HG03045 (cell line): ENCODE data around the gene PTPRE.

Source experiments
- ATAC-seq: cut with Tn5 transposase; IDR thresholded peaks from one replicate; pipeline ENCODE4 v1.9.1; 2021; ENCODE audit warnings: mild to moderate bottlenecking, moderate library complexity; ENCODE audit not compliant: unreplicated experiment

Gene PTPRE

DNA sequence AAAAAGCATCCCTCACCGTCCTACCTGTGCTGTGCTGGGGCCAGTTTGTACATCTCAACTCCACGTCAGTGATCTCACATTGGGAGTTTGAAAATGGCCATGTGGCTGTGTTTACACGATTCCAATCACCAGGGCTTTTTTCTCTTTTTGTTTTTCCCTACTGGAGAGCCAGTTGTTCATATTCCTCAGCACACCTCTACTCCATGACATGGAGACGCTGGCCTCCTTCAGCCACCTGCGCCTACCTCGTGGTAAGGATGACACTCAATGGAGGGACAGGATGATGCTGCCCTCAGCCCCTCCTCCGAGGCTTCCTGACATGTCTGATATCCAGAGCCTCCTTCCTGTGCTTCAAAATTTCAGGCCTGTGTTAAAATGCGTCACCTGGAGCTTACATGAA, 24.5 kb upstream of the PTPRE start:
- no peak for ATAC-seq

DNA sequence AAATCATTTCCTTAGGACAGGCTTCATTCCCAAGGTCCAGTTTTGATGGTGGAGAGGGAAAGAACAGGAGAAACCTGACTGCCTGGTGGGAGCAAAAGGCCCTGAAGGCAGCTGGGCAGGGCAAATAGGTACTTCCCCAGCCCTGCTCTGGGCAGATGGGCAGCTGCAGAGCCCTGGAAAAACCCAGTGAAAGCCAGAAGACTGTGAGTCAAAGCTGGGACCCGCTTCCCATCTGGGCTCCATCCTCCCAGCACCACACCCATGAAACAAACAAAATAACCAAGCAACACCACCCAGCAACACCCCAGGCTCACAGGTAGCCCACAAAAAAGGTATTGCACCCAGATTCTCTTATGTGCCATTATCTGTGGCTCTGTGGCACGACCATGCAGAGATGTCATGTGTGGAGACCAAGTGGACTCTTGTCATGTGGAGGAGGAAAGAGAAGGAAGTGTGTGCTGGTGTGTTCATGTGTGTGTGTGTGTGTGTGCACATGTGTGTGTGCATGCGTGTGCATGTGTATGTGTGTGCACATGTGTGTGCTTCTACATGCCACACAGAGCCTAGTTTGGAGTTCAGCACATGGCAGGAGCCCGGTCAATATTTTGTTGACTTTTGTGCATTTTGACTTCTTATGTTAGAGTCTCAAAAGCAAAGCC, 24.0 kb upstream of the PTPRE start:
- ATAC-seq = no peak

DNA sequence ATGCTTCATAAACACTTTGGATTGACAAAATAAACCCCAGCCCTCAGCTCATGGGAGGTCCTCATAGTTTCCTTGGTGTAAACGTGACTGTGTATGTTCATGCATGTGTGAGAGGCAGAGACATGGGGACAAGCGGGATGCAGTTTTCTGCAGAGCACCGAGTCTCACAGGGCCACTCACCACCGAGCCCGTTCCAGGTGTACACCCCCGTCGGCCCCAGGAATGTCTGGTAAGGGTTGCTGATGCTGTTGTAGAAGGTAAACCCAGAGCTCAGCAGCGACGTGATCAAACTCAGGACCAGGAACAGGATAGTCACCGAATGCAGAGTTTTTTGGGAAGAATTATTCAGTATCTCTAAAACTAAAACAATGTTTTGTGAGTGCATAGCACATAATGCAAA, 23.4 kb upstream of the PTPRE start:
- ATAC-seq = no peak

DNA sequence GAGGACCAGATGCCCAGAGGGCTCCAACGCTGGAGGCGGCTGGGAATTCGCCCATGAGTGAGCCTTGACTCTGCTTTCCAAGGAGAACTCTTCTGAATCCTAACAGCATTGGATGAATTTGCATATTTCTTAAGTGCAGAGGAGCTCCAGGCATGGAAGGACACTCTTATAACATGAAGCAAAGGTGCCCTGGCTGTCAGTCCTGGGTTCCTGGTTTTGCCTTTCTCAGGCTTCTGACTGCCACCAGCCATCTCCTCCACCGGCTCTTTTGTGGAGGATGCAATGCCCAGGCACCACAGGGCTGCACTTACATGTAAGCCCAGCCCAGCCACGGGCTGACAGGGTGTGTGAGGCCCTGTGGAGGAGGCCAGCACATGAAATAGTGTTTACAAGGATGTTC, 22.4 kb upstream of the PTPRE start:
- ATAC-seq = no peak

DNA sequence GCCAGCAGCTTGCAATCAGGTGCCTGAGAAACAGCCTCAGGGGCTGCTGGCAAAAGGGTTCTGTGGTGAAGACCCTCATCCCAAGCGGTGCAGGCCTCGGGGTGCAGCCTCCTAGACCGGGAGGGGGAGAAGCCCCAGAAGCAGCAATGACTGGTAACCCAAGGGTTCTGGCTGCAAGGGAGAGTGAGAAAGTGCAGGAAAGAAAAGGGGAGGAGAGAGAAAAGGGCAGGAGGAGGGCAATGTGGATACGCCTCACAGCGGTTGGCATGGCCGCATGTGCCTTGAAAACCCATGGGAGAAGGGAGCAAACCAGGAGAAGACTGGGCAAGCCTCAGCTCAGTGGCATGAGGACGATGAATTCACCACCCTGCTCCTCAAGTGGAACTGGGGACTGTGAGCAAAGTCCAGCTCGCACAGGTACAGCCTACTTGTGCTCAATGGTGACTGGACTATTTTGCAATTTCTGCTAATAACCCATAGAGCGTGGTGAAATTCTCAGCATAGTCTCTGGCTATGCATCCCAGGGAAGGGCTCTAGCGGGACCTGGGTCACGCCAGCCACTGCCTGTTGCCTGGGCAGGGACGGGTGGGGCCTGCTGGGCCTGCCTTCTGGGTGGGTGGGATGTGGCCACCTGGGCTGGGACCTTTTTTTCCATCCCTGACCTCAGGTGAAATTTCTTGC, 20.4 kb upstream of the PTPRE start:
- no peak for ATAC-seq

DNA sequence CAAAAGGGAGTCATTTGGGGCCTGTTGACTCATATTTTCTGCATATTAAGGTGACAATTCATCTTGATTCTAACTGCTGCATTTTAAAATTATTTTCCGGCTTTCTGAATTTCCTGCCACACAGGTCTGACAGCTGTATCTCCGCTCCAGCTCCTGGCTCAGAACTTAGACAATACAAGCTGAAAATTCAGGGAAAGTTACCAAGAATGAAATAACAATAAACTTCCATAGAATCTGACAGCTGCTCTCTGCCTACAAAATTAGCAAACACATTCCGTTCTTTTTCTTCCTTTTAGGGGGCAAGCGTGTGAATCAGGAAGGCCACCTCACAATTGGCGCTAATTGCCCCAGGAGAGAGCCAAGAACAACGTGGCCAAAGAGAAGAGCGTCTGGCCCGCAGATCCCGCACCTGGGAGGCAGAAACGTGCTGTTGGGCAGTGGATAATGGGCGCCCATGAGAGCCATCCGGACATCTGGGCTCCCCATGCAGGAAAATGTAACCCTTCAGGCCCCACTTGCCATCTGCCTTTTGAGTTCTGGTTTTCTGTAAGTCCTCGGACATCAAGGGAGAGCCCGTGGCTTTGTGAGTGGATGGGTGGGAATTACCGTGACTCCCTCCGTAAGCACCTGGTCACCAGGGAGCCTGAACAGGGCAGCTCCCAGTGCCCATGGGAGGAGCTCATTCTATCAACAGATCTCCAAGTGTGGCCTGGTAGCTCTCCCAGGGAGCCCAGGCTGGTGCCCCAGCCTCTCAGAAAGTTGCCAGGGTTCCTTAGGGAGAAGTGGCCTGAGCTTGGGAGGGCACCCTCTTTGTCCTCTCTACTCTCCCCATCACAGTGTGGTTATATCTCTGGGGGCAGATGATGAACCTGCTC, 19.1 kb upstream of the PTPRE start:
- ATAC-seq = no peak

DNA sequence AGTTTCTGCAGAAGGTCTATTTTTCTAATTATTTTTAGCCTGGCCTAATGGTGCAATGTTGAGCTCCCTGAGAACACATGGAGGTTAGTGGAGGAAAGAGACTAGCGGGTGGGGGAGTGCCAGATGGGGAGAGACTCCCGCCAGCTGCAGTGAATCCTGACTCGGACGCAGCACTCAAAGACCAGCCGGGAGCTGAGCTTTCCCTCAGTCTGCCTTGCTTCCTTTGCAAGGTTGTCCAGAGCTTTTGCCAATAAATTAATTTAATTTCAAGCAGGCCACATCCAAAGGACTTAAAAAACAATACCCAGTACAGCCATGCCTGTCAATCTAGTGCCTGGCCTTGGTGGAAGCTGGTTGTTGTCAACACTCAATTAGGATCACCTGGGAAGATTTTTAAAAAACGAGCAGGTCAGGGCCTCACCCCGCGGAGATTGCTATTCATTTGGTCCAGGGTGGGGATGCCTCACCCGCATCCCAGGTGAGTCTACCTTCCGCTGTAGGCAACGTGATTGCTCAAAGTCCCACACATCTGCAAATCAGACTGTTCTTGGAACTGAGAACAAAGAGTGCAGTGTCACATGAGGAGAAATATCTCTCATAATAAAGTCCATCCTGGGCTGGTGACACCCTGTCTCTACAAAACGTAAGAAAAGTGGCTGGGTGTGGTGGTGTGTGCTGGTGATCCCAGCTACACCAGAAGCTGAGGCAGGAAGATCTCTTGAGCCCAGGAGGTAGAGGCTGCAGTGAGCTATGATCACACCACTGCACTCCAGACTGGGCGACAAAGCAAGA, 18.2 kb upstream of the PTPRE start:
- ATAC-seq = no peak

GRCh38 chr10:127889605-127890195, 17.2 kb upstream of the PTPRE start:
- ATAC-seq = no peak

- ATAC-seq = no peak
Observed at GRCh38 chr10:127890216-127890615, 16.7 kb upstream of the PTPRE start.

DNA sequence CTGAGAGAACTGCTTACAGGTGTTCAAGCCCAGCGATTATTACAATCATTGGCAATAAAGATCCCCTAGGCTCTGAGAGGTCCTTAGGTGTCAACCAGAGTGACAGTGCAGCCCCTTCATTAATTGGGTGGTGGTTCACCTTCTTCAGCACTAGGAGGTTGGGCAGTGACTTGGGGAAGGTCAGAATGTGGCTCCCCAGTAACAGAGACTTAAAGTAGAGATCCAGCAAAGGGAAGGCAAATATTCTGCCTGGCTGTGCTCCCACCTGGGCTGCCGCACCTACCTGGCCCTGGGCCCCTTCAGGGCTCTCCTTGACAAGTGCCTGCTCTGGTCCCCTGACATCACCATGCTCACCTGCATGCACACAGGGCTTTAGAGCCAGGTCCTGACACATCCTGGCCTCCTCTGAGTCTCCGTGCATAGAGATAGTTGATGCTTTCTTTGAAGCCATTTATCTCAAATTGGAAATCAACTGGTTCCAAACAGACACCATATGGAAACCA, 16.0 kb upstream of the PTPRE start:
- ATAC-seq = no peak

DNA sequence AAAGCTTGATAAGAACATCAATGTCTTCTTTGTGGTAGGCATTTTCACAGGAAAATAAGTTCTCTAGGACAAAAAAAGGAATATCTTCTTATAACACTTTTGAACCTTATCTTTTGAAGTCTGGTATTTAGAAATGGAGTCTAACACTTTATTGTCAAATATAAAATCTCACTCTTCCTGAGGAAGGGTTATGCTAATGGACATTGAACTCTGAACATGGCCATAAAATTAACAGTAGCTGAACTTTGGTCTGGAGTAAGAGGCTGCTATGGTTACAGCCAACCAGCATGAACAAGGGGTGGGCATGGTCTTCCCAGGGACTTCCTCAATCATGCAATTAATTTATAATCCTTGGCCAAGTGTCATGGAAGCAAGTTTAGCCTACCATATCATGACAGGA, 14.2 kb upstream of the PTPRE start, which contains the start of gene CLRN3:
Gene CLRN3, minus strand, starts transcription at position 199 of the 400 bp plus-strand sequence. Its CDS starts 157 bp downstream, at position 42.
- no peak for ATAC-seq

DNA sequence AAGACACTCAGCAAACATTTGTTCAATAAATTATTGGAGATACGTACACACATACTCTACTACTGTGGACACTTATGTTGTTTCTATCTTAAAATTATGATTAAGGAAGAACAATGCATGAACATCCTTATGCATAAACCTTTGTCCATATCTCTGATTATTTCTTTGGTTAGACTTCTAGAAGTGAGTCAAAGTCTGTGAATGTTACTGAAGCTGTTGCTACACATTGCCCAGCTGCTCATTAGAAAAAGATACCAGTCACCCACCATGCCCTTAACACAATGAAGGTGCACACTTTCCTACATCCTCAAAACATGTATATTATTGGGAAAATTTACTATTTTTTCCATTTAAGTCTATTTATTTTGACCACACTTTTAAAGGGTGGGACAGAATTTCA, 12.8 kb upstream of the PTPRE start:
- ATAC-seq = no peak

GRCh38 chr10:127896590-127896989, 10.3 kb upstream of the PTPRE start:
- no peak for ATAC-seq

DNA sequence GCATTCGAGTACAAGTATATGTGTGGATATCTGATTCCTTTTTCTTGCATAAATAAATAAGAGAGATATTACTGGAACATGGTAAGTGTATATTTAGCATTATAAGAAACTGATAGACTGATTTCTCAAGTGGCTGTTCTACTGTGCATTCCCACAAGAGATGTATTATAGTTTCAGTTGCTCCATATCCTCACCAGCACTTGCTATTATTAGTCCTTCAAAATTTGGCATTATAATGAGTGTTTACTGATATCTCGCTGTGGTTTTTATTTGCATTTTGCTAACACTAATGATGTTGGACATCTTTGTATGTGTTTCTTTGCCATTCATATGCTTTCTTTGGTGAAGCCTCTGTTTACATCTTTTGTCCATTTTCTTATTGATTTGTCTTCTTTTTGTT, 9.7 kb upstream of the PTPRE start:
- no peak for ATAC-seq

DNA sequence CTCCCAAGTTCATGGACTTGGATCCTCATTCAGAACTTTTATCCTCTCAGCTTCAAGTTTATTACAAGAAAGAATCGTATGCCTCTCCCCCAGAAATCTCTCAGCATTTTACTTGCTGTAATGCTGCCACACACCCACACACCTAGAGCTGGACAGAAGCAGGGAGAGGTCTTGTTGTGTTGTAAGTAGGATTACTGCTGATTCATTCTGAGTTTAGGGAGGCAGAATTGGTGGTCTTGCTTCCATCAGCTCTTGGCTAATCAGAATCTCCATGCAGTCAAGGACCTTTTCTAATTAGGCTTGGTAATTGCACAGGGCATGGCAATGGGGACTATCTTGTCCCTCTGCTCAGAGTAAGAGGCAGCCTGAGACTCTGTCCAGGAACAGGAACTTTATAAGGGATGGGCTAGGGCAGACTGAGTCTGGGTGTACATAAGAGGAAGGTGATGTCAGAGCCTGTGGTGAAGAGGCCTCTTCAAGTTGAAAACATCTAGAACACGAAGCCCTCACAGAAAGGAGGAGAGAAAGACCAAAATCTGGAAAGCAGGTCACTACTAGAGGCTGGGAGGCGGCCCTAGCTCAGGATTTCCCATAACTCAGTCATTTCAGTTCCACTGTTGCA, 7.0 kb upstream of the PTPRE start:
- no peak for ATAC-seq

GRCh38 chr10:127903789-127904188, 3.1 kb upstream of the PTPRE start:
- ATAC-seq = no peak

DNA sequence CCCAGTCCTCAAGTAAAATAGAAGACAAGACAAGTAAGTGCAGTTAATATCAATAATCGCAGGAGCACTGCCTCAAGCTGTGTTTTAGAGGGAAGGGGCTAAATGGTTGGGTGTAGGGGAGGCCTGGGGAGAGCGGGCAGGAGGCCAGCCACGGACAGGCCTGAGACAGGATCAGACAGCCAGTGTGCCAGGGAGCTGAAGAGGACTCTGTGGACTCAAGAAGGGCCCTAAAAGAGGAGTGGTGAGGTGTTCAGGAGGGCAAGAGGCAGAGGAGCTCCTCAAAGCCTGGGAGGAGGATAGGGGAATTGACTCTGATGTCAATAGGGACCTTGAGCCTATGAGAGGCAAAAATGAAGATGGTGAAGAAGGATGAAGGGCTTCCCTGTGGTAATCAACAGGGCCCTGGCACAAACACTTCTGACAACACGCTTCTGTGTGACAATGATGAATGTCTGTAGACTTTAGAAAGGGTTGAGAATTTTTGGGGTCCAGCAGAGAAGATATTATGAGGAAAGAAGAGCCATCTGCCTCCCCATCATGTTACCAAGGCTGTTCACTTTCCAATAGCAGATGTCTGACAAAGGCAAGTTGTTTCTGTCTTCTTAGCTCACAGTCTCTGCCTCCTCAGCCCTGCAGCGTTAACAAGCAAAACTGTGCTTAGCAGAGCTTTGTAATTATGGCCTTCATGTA, 2.4 kb upstream of the PTPRE start:
- ATAC-seq = no peak

DNA sequence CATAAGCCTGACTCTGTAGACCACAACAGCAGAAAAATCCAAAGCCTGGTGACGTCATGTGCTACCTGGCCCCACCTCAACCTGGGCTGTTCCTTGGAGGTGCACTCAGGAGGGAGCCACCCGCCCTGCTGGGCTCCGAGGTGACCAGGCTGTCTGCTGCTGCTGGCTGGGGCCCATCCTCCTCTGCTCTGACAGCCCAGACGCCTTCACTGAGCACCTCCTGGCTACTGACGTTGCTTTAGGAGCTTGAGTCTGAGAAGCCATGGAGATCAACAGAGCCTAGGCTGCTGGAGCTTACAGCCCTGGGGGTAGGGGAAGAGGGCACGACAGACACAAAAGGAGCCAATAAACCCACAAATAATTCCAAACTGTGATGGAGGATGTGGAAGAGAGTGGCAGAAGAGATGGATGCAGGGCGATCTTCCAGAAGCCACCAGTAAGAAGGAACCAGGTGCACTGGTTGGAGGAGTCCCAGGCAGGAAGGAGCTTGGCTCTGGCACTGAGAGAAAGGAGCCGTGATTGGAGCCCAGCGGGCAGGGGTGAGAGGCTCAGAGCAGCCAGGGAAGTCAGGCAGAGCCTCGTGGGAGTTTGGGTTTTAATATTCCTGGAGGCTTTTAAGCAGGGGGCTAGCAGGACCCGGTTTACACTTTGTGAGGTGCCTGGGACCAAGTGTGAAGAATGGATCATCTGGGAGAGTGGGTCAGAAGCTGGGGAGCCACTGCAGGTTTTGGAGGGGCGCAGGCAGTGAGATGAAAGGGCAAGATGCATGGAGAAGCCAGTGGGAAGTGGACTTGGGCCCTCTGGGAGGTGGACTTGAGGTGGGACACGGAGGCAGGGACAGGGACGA, 1.7 kb upstream of the PTPRE start:
- no peak for ATAC-seq
